HT1080 (cell line): ENCODE results near the gene TUT1. TPM values are rescaled to one million over a fixed set of nuclear protein-coding genes. Genes with fewer than 3 reads are reported as not detected.
"Not testable (repeated sequence)": the region's sequence is repeated elsewhere in the genome, so short reads cannot be mapped to it uniquely, and the experiment has no call there.

ENCODE experiments used
- DNase-seq: peaks from one replicate; pipeline ENCODE4 v3.0.0-alpha.2; 2015; ENCODE audit warnings: low read depth
- total RNA-seq: library from RNA; depleted of rRNA; stranded (reverse); fragments of >200 nt; shearing (Covaris generic); gene quantifications from 2 replicates; pipeline ENCODE4 v1.2.3, GENCODE V29; 2014

TUT1 gene
- total RNA-seq, 1 experiment from 2014 or later = 21.0 TPM

DNA sequence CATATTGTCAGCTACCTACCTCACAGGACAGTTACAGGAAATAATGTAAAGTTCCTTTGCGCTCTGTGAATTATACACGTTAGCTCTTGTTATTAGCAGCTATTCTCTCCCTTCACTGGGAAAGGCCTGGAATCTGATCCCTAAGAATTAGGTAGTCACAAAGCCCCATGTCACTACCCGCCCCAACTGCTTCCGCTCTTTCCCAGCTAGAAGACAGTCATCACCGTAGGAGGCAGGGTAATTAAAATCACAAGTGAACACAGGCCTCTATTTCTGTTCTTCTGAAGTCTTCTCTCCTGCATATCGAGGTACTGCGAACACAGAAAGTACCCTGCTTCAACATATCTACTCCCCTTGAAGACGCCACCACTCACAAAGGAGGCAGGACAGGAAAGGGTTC, 32.1 kb downstream of the TUT1 start:
- no peak for DNase-seq

DNA sequence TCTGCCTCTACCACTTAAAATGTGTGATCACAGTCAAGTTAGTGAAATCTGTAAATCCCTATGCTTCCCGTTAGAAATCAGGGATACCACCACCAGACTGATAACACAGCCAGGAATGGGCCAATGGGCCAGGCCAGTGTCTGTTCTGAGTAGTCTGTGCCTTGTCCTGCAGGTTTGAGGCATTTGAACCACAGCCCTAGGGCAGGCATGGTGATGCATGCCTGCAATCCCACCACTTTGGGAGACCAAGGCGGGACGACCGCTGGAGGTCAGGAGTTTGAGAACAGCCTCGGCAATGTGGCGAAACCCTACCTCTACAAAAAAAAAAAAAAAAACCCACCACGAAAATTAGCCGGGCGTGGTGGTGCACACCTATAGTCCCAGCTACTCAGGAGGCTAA, 32.7 kb downstream of the TUT1 start:
- DNase-seq = no peak

DNA sequence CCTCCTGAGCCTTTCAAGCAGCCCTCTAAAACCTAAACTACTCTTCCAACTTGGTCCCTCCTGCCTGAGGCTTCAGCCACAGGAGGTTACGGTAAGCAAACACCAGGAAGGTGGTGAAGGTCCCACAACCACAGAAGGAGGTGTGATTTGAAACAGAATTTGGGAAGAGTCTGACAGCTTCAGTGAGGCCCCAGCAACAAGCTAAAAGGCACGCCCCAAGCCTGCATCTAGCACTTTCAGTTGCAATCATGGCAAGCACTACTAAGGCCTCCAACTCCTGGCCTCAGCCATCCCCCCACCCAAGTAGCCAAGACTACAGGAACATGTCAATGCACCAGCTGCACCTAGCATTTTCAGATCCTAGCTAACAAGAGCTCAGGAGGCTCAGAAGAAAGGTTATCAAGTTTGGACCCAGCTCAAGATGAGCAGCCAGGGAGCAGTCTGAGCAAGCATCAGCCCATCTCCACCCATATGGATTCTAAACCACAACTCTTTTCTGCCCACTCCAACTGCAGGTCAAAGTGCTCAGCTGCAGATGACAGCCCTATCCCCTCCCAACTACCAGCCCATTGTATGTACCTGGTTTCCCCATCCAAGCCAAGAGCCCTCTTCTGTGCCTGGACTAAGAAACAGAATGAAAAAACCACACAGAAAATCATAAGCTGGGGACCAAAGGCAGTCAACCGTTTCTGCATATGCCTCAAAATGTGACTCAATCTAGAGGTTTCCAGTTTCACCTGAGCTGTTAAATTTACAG, 34.3 kb downstream of the TUT1 start:
- no peak for DNase-seq

DNA sequence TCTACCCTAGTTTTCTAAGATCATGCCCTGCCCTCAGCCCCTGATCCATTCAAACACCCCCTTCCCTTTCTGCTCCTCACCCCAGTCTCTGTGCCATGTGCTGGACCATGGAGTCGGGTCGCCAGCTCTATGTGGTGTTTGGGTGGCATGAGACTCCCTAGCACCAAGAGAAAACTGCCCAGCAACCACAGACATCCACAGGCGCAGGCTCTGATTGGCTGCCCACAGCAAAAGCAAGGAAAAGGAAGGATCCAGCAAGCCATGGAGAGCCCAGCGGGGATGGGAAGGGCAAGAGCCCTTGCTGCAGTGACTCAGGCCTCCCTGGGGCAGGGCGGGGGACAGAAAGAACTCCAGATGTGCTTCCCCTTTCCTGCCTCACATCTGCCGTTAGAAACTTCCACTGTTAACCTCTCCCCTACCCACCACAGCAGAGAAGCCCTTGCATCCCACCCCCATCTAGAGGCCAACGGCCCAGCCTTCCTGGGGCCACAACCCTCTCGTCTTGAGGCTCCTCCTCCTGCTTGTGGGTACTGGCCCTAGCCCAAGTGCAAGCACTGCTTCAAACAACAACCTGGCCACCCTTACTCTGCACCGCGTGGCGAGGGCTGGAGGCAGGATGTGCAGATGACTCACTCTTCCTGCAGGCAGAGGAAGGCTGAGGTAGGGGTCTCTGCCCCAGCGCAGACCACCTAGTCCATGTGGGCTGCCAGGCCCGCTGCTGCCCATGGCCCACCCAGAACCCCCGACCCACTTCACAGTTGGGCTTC, 35.0 kb downstream of the TUT1 start:
- DNase-seq = peak; percentile 99

DNA sequence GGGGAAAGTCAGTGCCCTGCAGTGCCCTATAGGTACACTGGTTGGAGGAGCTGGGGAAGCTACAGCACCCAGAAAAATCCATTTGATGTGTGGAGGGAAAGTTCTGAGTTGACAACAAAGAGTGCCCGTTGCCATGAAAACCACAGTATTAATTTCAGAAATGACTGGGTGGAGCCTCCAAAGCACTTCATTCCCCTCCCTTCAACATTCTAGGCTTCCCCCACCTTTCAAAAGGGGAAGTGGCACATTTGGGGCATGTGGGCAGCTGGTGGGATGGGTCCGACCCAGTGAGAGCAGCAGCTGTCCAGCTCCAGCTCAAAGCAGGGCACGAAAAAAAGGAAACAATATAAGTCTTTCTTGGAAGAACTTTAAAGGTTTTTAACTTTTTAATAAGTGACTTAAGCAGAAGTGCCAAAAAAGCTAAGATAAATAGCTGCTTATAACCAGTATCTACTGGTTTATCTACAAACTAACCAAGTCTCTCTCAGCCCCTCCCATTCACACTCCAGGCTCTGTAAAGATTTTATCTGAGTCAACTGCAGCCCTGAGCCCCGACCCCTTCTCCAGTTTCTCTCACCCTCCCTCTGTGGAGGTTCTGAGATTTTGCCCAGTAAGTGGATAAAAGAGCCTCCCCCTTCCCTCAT, 35.7 kb downstream of the TUT1 start:
- DNase-seq = no peak

DNA sequence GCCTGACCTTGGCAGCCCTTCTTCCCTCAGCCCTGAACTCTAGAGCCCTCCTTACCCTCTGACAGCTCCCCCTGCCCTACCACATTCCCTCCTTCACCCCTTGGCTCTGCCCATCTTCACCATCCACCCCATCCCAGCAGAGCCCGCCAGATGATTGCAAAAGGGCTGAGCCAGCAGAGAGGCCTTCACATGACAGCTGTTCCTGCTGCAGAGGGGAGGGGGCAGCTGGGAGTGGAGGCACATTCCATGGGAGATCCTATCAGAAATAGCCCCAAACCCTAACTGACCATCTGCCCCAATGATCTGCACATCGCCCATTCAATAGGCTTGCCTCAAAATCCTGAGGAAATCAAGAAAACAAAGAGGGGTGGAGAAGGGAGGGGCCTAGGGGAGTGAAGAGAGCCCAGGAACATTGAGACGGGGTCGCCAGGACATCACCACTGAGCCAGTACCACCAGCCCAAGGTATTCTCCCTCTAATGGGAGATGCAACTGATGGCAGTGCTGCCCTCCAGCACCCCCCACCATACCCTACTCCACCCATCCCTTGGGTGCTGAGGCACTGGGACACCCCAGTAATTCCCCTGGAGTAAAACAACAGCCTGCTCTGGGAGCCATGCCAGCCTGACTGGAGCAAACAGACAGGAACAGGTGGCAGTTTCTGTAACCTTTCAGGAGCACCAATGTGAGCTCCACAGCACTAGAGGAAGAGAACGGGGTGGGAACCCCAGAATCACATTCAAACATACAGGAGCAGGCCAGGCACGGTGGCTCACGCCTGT, 36.7 kb downstream of the TUT1 start:
- DNase-seq = no peak

DNA sequence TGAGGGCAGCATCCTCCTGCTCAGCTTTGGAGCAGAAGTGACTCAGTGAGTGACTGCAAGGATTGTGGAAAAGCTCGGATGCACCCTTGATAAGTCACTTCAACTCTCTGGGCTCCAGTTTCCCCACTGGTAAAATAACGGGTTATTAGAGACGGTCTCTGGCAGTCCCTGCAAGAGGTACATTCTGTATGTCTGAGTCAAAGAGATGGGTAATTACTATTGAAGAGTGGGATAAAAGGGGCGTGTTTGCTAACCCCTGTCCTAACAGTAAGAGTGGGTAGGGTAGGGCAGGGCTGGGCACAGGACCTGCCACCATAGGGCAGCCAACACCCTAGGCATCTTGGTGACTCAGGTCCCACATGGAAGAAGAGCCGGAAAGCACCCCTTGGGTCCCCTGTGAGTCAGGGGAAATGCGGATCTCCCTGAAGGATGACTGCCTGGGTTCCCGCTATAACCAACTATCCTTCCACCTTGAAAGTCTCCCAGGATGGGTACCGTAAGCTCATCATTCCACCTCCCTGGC, 37.4 kb downstream of the TUT1 start:
- DNase-seq = peak; percentile 95

DNA sequence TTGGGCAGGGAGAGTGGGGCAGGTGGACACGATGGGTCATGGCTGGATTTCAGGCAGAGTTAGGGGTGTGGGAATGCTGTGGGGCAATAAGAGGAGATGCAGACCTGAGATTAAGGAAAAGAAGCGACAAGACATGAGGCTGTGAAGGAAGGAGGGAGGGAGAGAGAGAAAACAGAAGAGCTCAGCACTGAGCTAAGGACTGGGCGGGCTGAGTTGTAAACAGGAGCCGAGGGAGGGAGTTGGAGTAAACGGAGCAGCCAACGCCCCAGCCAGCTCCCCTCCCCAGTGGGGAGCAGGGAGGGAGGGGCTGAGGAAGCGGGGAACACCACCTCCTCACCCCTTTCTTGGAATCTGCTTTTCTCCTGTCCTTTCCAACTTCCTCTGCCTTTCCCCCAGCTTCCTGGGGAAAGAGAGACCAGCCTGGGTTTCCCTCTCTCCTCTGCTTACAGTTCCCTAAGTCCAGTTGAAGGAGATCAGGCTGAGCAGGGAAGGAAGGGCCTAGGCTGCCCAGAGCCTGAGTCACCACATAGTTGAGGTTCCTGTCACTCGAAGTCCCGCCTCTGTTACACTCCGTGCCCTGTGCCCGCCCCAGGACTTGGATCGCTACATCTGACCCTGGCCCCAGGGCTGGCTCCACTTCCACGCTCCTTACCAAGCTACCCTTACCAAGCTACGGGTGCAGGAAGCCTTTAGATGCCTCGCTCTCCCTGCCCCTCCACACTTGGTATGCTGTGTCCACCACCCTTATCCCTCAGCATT, 38.1 kb downstream of the TUT1 start:
- DNase-seq = peak; percentile 99

DNA sequence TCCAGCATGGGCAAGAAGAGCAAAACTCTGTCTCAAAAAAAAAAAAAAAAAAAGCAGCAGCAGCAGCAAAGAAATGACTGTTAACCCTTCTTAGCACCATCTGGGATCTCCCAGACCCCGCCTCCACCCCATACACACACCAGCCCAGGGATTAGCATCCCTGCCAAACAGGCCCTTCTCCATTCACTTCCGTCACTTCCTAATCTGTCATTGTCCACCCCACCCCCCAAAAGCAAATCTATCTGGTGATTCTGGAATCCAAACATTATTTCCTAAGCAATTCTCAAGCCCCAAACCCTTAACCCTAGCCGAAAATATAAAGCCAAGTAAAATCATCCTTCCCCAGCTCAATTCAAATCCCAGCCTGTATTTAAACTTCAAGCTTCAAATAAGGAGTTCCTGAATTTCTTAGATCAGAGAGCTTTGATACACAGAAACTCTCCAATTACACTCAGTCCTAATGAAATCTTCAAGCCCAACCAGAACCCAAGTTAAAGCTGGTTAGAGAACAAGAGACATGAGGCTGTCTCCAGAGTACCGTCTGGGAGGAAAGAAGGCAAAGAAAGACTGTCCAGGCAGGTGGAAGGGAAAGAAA, 38.7 kb downstream of the TUT1 start:
- DNase-seq = peak; percentile 74

DNA sequence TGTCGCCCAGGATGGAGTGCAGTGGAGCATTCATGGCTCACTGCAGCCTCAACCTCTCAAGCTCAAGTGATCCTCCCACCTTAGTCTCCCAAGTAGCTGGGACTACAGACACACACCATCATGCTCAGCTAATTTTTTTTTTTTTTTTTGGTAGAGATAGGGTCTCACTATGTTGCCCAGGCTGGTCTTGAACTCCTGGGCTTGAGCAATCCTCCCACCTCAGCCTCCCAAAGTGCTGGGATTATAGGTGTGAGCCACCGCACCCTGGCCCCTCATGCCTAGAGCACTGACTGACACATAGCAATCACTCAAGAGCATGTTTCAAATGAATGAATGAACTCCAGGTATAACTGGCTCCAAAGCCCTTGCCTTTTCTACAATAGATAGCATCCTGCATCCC, 40.8 kb downstream of the TUT1 start:
- not testable (repeated sequence) for DNase-seq

DNA sequence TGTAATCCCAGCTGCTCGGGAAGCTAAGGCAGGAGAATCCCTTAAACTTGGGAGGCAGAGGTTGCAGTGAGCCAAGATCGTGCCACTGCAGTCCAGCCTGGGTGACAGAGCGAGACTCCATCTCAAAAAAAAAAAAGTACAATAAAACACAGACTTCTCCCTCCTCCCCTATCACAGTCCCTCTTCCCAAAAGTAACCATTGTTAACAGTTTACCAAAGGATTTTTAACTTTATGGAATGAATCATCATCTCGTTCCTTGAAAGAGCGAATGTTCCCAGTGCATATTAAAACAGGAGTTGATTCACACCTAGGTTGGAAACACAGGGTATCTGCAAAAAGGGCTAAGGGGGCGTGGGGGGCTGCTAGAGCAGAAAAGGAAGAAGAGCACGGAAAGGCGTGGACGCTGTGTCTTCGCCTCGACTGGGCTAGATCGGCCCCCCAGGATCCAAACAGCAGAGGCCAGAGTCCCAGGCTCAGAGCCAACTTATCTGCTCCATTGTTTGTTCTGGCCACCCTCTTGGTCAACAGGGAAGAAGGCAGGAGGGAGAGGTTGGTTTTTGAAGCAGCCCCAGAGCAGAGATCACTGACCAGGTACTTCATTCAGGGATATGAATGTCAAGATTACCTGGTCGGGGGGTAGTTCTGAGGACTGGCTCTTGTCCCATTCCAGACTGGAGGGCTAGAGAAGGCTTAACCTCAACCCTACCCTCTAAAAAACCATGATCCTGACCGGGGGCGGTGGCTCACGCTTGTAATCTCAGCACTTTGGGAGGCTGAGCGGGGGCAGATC, 42.6 kb downstream of the TUT1 start:
- no peak for DNase-seq

DNA sequence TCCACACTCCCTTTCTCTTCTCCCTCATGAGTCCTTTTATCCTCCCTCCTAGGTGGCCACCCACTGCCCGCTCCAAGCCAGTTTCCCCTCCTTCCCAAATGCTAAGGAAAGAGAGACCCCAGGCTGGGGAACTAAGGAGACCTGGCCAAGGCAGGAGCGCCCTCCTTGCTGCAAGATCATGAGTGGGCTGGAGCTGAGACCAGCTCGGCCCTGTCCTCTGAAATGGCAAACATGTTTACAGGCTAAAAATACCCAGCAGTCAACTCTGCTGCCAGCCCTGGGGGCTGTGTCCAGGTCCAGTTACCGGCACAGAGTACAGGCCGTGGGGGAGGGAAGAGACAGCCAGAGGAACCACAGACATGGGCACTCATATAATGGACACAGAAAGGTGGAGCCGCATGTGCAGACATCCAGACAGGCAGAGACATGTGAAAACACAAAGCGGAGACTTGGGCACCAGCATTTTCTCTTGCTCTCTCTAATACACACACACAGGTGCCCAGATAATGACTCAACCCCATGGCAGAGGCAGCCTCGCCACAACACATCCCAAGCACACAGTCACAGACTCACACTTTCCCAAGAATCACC, 43.5 kb downstream of the TUT1 start:
- peak; percentile 64 for DNase-seq

DNA sequence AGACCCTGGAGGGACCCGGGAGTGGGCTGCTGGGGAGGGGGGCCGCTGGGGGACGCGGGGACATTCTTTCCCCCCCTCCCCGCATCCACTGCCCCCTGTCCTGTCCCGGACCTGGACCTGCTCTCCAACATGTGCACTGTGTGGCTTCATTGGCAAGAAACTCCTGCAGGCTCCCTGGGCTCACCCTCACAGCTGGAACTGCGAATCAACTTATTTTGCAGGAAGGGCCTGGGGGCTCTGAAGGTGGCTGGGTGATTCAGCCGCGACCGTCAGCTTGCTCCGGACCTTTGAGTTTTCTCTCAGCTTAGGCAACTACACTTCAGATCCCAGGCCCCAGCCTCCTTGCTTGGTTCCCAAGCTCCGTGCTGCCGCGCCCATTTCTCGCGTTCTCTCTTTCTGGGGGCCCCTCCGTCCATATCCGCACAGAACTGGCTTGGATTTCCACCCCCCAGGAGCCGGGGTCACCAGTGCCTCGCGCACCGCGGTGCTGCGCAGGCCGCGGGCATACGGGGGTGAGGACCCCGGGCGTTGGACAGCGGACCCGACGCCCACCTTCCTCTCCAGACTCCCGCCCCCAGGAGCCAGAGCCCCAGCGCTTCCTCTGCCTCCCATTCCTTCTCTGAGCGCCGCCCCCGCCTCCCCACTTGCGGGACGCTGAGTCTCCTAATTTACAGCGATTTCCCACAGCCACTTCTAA, 44.2 kb downstream of the TUT1 start:
- DNase-seq = peak; percentile 69

DNA sequence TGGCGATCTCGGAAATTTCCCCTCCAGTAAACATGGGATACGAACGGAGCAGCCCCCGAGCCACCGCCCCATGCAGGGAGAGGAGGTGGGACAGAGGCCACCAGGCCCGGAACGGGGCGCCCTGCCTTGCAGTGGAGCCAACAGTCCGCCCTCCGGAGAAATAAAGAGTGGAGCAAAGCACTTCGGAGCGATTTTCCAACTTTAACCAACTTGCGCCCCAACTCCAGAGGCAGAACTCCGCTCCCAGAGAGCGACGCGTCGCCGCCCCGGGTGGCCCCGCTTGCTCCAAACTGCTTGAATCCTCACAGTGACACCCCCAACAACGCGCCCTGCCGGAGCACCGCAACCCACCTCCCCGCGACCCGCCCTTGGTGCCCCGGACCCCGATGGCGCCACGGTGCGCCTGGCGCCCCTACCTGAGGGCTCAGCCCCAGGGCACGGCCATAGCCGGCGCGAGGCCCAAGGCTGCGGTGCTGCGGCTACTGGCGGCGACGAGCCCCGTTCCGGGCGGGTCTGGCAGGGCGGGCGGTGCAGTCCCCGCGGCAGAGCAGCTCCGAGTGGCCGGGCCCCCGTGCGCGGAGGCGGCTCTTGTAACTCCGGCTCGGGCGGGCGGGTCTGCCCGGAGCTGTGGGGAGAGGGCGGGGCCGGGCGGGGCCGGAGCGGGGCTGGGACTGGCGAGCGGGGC, 44.9 kb downstream of the TUT1 start, which contains the start of gene AHNAK:
Gene AHNAK (minus strand): TSS at position 563 of the 685 bp plus-strand sequence. CDS start 10,708 bp downstream, outside the sequence.
- peak; percentile 42 for DNase-seq

DNA sequence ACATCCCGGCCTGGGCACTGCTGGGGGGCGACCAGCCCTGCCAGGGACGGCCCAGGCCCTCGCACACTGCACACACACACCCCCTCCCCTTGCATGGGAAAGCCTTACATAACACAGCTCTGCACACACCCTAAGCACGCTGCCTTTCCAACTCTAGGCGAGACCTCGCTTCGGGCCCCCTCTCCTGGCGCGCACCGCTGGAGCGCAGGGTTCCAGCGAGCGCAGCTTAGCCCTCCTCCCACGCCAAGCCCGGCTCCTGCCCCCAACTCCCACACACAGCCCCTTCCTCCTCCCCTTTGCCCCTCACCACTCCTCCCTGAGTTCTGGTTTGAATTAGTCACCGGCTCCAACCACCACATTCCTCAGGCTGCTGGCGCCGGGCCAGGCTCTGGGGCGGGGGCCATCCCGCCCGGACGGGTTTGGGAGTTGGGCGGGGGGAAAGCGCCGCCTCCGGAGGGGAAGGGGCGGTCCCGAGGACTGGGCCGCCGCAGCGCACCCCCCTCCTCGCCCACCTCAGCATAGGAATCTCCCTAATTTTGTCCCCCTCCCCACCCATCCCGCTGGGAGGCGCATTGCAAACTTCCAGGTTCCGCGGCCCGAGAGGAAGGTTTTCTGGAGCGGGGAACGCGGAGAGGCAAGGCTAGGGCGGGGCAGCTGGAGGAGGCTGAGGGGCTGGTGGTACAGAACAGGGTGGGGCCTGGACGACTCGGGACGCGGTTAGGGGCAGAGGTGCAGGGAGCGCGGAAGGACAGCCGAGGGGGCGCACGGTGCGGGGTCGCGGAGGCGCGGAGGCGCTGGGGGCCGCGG, 45.7 kb downstream of the TUT1 start:
- DNase-seq = peak; percentile 95

DNA sequence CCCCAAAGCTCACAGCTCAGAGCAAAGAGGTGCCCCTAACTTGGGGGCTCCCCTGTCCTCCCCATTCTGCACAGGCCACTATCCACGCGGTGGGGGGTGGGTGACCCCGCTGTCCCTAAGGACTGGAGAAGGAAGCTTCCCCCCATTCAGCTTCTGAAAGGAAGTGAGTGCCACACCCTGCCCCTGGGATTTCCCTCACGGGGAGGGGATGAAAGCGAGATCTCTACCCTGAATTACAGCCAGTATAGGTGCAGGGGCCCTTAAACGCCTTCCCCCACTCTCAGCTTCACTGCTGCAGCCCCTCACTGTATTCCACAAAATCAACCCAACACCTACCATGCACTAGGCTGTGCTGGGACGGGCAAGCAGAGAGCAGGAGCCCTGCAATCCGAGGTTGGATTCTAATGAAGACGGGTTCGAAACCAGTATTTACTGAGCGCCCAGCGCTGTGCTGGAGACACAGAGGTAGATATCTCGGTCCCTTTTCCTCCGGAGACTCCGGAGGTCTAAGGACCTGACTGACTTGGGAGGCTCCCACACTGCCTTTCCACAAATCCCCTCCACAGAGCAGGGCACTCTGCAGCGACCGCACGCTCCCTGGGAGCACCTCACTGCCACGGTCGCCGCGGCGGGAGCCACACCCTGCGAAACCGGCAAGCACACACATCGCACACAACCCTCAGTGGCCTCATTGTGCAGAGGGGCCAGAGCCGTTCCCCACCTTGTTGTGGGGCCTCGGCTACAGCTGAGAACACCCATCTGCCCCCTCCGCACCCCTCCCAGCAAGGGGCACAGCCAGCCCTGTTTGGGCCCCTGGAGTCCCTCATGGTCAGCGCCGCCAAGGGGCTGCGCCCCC, 46.5 kb downstream of the TUT1 start:
- no peak for DNase-seq
